Right cardiac atrium (tissue), 5 donors: Measurements from ENCODE around the gene TTLL13. TPM values are rescaled to one million over a fixed set of nuclear protein-coding genes. Genes with fewer than 3 reads are reported as not detected.
A peak's percentile ranks its signal among the peaks of the same experiment; 100 is the strongest.

Experiments
- ATAC-seq, 2 donors: fragments of 200-7000 bp; cut with Tn5 transposase; one replicate each; pipeline versions ENCODE4 v1.8.0 to v1.9.1; 2020; ENCODE audit warnings: moderate library complexity in 2 of 2, mild to moderate bottlenecking in 1 of 2
- DNase-seq, 3 donors: peaks; one replicate each; pipeline ENCODE4 v3.0.0-alpha.2; 2020
- H3K27ac ChIP-seq: one replicate; pipeline ENCODE4 v1.5.1; 2013; ENCODE audit warnings: mild to moderate bottlenecking, low read length, control low read depth, moderate library complexity
- H3K27me3 ChIP-seq: one replicate; pipeline ENCODE4 v1.6.1; 2013; ENCODE audit not compliant: control insufficient read depth, insufficient read depth
- H3K4me1 ChIP-seq: one replicate; pipeline ENCODE4 v1.6.1; 2013; ENCODE audit warnings: low read length; ENCODE audit not compliant: control insufficient read depth, insufficient read depth
- H3K4me3 ChIP-seq: one replicate; pipeline ENCODE4 v1.5.1; 2013; ENCODE audit warnings: low read length, control low read depth
- H3K9me3 ChIP-seq: one replicate; pipeline ENCODE4 v1.6.1; 2013; ENCODE audit warnings: low read length; ENCODE audit not compliant: control insufficient read depth
- WGBS: extraction: QIAGEN DNeasy Blood & Tissue Kit; methylation state at CpG from one replicate; pipeline ENCODE4 v1.1.7; 2013; 5-methylcytosine and 5-hydroxymethylcytosine counted together
- intact Hi-C, 4 donors: fragments of 100-400 bp; cut with DNase I; formaldehyde crosslinking; loops; one replicate each; pipeline versions ENCODE4 v1.11.0 to v1.14.0; 2022 to 2023
- long read RNA-seq, 4 donors: library from polyadenylated mRNA; unstranded; transcript quantifications; one replicate each; pipeline ENCODE4 v2.0.0, GENCODE V29; 2020 to 2021
- polyA plus RNA-seq: library from polyadenylated mRNA; stranded (reverse); fragments of 200-250 nt; gene quantifications from one replicate; pipeline ENCODE4 v1.2.3, GENCODE V29; 2013
- total RNA-seq, 4 donors: library from RNA; stranded (reverse); fragmentation: NEBNext Ultra II Directional; extraction: Animal tissue kit (Norgen Biotek cat#: 25700); gene quantifications; one replicate each; pipeline ENCODE4 v1.2.1, GENCODE V29; 2021
- donor health status: healthy with polysubstance abuse.
- donor health status: DM: no; HTN: yes; CAD: no.
- donor health status: DM: no; HTN: no; CAD: no.
- donor health status: DM: no; HTN: yes; CAD: no; lungs with severe emphysema.
- donor health status: DM: yes; HTN: yes; CAD: no.

TTLL13 gene, protein sequence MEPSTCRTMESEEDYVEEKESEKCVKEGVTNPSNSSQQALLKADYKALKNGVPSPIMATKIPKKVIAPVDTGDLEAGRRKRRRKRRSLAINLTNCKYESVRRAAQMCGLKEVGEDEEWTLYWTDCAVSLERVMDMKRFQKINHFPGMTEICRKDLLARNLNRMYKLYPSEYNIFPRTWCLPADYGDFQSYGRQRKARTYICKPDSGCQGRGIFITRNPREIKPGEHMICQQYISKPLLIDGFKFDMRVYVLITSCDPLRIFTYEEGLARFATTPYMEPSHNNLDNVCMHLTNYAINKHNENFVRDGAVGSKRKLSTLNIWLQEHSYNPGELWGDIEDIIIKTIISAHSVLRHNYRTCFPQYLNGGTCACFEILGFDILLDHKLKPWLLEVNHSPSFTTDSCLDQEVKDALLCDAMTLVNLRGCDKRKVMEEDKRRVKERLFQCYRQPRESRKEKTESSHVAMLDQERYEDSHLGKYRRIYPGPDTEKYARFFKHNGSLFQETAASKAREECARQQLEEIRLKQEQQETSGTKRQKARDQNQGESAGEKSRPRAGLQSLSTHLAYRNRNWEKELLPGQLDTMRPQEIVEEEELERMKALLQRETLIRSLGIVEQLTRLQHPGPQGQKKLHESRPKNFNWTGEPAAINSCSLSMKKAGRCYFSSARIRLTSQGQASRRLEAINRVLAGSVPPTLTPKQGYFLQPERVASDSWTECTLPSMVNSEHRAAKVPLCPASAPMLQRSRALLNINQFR
- total RNA-seq = under 1 TPM in 2 of 4 donors, not detected in 2; 0.24 to 0.54 TPM
- polyA plus RNA-seq = 0.72 TPM
- long read RNA-seq, donor 1 = 0 reads
- long read RNA-seq, donor 2 = 0 reads
- long read RNA-seq, donor 3 = 0 reads
- long read RNA-seq, donor 4 = 0 reads

DNA sequence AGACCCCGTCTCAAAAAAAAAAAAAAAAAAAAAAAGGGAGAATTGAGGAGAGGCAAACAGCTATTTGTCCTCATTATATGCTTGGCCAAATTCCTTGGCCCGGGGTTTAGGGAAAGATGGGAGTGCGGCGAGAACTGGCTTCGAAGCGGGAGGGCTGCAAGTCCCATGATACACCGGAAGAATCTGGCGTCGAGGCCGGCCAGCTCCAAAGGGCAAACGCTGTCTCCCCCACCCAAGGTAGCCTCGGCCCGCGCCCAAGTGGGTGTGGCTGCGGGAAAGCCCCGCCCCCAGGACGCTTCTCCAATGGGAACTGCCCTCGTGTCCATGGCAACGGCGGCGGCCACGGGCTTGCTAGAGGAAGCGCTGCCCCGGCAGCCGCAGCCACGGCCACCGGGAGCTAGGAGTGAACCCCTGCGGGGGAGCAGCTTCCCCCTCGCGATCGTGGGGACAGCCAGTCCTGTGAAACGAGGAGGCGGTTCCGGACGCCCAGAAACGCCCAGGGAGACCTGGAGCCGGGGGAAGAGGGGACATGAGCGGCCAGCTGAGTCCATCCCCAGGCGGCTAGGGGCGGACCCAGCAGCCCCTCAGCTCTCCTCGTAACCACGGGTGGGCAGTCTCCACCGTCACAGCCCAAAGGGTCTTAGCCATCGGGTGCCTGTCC, at the start of gene TTLL13:
Gene TTLL13 (plus strand): TSS at position 354 of the 661 bp plus-strand sequence. CDS start 1,075 bp downstream, outside the sequence.
- peak; percentile 97 to 99 (median 99) for DNase-seq
- peak; percentile 94 to 97 for ATAC-seq
- no peaks in the 10 kb centered on the region for H3K4me1 ChIP-seq
- intact Hi-C loops = no loop called here
- peak within 1 kb of the TSS; percentile 59 for H3K27ac ChIP-seq
- H3K27me3 ChIP-seq = no peaks in the 10 kb centered on the region
- H3K9me3 ChIP-seq = no peaks in the 10 kb centered on the region
- H3K4me3 ChIP-seq = peak within 1 kb of the TSS; percentile 55
- WGBS = 1% methylated on average over 44 of the region's 44 CpGs

DNA sequence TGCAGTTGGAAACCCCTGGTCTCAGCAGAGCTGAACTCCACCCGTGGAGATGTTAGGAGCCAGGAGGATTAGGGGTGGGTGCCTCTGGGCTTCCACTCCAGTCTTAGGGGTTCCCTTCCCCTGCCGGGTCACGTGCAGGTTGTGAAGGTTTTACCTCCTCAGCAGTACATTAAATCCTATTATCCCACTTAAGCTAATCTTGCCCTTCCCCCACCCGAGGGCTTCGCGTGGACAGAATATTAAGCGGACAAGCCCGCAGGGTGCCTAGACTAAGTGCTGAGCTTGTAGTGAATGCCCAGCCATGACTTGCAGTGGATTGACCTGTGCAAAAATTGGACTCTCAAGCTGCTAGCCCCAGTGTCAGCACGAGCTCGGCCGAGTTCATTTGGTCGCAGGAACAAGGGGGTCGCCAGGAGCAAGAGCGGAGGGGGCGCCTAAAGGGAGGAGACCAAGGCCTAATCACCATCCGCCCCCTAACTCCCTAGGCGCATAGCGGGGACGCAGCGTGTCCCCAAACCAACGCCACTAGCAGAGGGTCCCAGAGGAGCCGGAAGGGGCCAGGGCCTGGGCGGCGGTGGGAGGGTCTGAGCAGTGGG, 48.7 kb upstream of the TTLL13 start:
- intact Hi-C loops = no loop called here
- peaks cover 15% of the 10 kb centered on the region for H3K4me1 ChIP-seq
- no peak overlapping the region for H3K27ac ChIP-seq
- H3K9me3 ChIP-seq = no peaks in the 10 kb centered on the region
- 9% methylated on average over 24 of the region's 24 CpGs for WGBS
- DNase-seq (no peak), ATAC-seq (peak in 1 of 2 donors; percentile 5)
- H3K27me3 ChIP-seq = no peaks in the 10 kb centered on the region
- H3K4me3 ChIP-seq = peak overlapping the region; percentile 91

DNA sequence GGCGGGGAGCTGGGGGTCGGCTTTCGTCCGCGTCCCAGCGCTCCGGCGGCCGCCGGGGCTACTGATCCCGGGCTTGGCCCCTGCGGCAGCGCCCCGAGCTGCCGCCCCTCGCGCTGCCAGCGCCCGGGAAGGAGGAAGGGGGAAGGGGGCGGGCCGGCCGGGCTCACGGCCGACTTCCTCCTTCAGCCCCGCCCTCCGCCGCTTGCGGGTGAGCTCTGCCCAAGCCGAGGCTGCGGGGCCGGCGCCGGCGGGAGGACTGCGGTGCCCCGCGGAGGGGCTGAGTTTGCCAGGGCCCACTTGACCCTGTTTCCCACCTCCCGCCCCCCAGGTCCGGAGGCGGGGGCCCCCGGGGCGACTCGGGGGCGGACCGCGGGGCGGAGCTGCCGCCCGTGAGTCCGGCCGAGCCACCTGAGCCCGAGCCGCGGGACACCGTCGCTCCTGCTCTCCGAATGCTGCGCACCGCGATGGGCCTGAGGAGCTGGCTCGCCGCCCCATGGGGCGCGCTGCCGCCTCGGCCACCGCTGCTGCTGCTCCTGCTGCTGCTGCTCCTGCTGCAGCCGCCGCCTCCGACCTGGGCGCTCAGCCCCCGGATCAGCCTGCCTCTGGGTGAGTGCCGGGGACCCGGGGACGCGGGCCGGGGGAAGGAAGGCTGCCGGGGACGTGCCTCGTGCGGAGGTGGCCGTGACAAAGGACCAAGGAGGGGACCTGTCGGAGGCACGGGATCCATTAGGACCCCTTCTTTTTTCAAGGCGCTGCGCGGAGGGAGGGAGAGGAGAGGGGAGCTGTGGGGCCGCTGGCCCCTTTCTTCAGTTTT, 48.0 kb upstream of the TTLL13 start, which contains the start of gene SEMA4B:
Gene SEMA4B (plus strand): TSS at position 201 of the 814 bp plus-strand sequence. CDS start 249 bp downstream, at position 450.
- H3K4me3 ChIP-seq = peak within 1 kb of the TSS; percentile 91
- under 1% methylated on average over 87 of the region's 88 CpGs for WGBS
- no peaks in the 10 kb centered on the region for H3K9me3 ChIP-seq
- H3K4me1 ChIP-seq = peaks cover 16% of the 10 kb centered on the region
- peak; percentile 83 to 87 for ATAC-seq
- peak; percentile 75 to 91 (median 90) for DNase-seq
- intact Hi-C loops = no loop called here
- H3K27me3 ChIP-seq = no peaks in the 10 kb centered on the region
- peak within 1 kb of the TSS; percentile 34 for H3K27ac ChIP-seq

DNA sequence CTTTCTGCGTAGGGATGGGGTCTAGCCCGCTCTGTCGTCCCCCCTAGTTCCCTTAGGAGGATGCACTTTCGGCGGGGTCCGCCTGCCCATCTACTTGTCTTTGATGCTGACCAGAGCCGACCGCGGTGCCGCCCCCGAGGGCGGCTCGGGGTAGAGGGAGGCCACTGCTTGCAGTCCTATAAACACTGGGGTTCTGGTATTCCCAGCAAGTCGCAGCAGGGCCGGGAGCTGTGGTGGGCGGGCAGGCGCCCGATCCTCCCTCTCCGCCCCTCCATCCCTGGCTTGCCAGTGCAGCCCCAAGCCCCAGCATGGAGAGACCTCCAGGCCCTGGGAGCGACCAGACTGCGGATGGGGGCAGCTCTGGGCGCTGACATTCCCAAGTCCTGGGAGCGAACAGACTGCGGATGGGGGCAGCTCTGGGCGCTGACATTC, 47.4 kb upstream of the TTLL13 start:
- no peaks in the 10 kb centered on the region for H3K27me3 ChIP-seq
- H3K9me3 ChIP-seq = no peaks in the 10 kb centered on the region
- peaks cover 18% of the 10 kb centered on the region for H3K4me1 ChIP-seq
- ATAC-seq (peak; percentile 2 to 7), DNase-seq (peak in 1 of 3 donors; percentile 47)
- intact Hi-C loops = no loop called here
- 7% methylated on average over 25 of the region's 25 CpGs for WGBS
- no peak overlapping the region for H3K27ac ChIP-seq
- peak overlapping the region; percentile 91 for H3K4me3 ChIP-seq

DNA sequence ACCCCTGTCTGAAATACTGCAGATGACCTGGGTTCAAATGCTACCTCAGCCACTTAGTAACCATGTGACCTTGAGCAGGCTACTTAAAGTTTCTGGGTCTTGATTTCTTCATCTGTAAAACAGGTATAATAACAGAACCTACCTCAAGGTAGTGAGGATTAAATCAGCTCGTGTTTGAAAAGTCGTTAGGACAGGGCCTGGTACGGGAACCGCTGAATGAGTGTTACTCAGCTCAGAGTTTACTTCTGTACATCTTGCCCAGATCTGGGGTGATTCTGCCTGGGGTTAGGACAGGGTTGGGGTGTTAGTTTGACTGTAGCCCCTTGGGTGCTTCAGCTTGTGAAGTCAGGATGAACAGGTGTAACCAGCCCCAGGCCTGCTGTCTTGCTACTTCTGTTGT, 46.4 kb upstream of the TTLL13 start:
- Histone ChIP-seq H3K9me3 (no peaks in the 10 kb centered on the region), H3K27me3 (no peaks in the 10 kb centered on the region), H3K4me1 (peaks cover 18% of the 10 kb centered on the region), H3K27ac (no peak overlapping the region), H3K4me3 (no peak overlapping the region)
- WGBS = 91% methylated on average over 4 of the region's 4 CpGs
- ATAC-seq (no peak), DNase-seq (no peak)
- intact Hi-C loops = no loop called here

DNA sequence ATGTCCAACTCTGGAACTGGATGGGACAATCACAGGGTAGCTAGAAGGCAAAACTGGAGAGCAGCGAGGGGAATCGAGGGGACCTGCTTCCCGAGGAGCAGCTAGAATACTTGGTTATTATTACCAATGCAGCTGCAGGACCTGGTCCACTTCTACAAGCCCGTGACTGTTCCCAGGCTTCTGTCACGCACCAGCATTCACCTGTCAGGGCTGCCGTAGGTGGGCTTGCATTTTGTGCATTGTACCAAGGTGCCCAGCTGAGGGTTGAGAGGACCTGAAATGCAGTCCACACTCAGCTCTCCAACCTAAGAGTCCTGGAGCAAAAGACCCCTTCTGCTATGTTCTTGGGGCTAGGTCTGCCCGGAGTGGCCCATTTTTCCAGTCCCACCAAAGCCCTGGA, 45.9 kb upstream of the TTLL13 start:
- intact Hi-C loops = no loop called here
- Histone ChIP-seq H3K4me1 (peaks cover 18% of the 10 kb centered on the region), H3K4me3 (no peak overlapping the region), H3K9me3 (no peaks in the 10 kb centered on the region), H3K27me3 (no peaks in the 10 kb centered on the region), H3K27ac (peak overlapping the region; percentile 6)
- 96% methylated on average over 7 of the region's 7 CpGs for WGBS
- peak in 1 of 3 donors; percentile 6 for DNase-seq
- no peak for ATAC-seq

DNA sequence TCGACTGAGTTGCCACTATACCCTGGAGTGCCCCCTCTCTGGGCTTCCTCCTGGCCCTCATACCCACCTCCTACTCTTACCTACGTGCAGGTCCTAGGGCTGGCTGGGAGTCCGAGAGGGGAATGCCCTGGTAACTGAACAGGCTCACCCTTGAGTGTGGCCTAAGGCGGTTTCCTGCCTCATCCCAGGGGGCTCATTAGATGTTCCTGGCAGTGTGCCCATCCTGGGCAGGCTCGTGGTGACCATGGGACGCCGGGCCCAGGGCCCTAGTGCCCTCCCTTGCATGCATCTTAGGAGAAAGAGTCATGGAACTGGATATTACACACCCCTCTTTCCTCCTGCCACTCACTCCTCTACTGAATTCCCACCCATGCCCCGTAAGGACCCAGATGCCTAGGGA, 45.4 kb upstream of the TTLL13 start:
- DNase-seq (peak; percentile 52 to 71 (median 68)), ATAC-seq (no peak)
- H3K4me3 ChIP-seq = no peak overlapping the region
- H3K4me1 ChIP-seq = peaks cover 18% of the 10 kb centered on the region
- no peaks in the 10 kb centered on the region for H3K9me3 ChIP-seq
- peak overlapping the region; percentile 6 for H3K27ac ChIP-seq
- 43% methylated on average over 8 of the region's 8 CpGs for WGBS
- intact Hi-C loops = no loop called here
- H3K27me3 ChIP-seq = no peaks in the 10 kb centered on the region

DNA sequence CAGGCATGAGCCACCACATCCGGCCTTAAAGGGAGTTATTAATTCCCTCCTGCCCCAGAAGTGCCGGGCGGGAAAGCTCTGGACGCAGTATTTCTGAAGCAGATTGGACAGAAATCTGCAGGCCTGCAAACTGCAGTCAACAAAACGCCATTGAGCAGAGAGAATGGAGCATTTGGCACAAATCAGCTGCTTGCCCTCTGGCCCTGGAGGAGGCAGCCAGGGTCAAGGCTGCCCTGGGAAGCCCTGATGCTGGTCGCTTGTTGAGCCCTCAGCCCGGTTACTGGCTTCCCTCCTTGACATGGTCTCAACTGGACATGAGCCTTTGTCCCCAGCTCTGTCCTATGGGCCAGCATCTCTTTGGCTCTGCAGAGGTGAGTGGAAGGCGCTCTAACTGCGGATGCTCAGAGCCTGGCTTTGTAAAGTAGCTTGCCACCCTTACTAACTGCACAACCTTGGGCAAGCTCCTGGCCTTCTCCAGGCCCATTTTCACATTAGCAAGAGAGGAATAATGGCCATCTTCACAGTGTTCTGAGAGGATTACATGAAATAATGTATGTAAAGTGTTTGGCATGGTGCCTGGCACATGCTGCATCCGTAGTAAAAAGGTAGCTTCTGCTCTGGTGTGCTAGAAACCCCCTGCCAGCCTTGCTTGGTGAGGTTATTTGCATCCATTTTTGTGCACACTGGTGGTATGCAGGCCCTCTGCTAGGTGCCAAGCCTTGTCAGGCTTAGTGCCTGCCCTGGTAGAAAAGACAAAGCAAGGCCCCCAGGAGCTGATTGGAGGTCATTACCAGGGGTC, 44.1 kb upstream of the TTLL13 start:
- no peak for ATAC-seq
- Histone ChIP-seq H3K9me3 (no peaks in the 10 kb centered on the region), H3K27me3 (no peaks in the 10 kb centered on the region), H3K27ac (peak overlapping the region; percentile 53), H3K4me1 (peaks cover 18% of the 10 kb centered on the region), H3K4me3 (no peak overlapping the region)
- 78% methylated on average over 10 of the region's 10 CpGs for WGBS
- peak in 1 of 3 donors; percentile 29 for DNase-seq
- intact Hi-C loops = no loop called here

DNA sequence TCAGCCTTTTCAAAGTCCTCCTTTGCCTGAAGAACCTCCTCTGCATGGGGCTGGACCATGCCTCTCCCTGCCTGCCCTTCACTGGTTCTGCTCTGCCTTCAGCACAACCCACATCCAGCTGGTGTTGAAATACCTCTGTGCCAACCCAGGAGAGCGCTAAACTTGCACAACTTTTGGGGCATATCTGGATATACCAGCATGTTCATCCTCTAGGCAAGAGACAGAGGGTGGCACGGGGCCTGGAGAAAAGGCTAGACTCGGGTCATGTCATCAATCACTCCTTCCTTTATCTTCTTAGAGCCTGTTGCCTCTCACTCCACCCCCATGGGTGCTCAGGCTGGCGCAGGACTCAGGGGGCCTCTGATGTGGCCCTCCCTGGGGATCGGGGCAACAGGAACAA, 43.5 kb upstream of the TTLL13 start:
- peaks cover 18% of the 10 kb centered on the region for H3K4me1 ChIP-seq
- 41% methylated on average over 5 of the region's 5 CpGs for WGBS
- H3K9me3 ChIP-seq = no peaks in the 10 kb centered on the region
- ATAC-seq = peak; percentile 18 to 19
- H3K4me3 ChIP-seq = no peak overlapping the region
- DNase-seq = peak in 1 of 3 donors; percentile 42
- no peaks in the 10 kb centered on the region for H3K27me3 ChIP-seq
- H3K27ac ChIP-seq = peak overlapping the region; percentile 53
- intact Hi-C loops = no loop called here
